GM19395 (cell line): ENCODE data around the gene DRC7.
"Not testable (repeated sequence)": the region's sequence is repeated elsewhere in the genome, so short reads cannot be mapped to it uniquely, and the experiment has no call there.

Experiments
- ATAC-seq: cut with Tn5 transposase; IDR thresholded peaks from one replicate; pipeline ENCODE4 v1.9.1; 2021; ENCODE audit warnings: mild to moderate bottlenecking, moderate library complexity; ENCODE audit not compliant: unreplicated experiment

DRC7 gene

GRCh38 chr16:57709663-57710062 is 15.1 kb downstream of the DRC7 start:
- no peak for ATAC-seq

GRCh38 chr16:57711346-57711745 is 16.7 kb downstream of the DRC7 start:
- no peak for ATAC-seq

- ATAC-seq: no peak
Measured at GRCh38 chr16:57711993-57712392, 17.4 kb downstream of the DRC7 start.

GRCh38 chr16:57712569-57712968 is 18.0 kb downstream of the DRC7 start:
- ATAC-seq: not testable (repeated sequence)

- ATAC-seq: no peak
Measured at GRCh38 chr16:57713596-57713995, 19.0 kb downstream of the DRC7 start.

- ATAC-seq: no peak
Measured at GRCh38 chr16:57714047-57714446, 19.4 kb downstream of the DRC7 start.

- ATAC-seq: no peak
Measured at GRCh38 chr16:57720142-57720575, 25.6 kb downstream of the DRC7 start.

- no peak for ATAC-seq
Measured at GRCh38 chr16:57721356-57722209, 27.0 kb downstream of the DRC7 start.

- no peak for ATAC-seq
Measured at GRCh38 chr16:57722210-57722499, 27.5 kb downstream of the DRC7 start.

GRCh38 chr16:57722651-57723050 is 28.0 kb downstream of the DRC7 start:
- no peak for ATAC-seq

GRCh38 chr16:57723170-57723569 is 28.6 kb downstream of the DRC7 start:
- no peak for ATAC-seq

- ATAC-seq: no peak
Measured at GRCh38 chr16:57724531-57724930, 29.9 kb downstream of the DRC7 start.

GRCh38 chr16:57725151-57725550 is 30.5 kb downstream of the DRC7 start:
- no peak for ATAC-seq

- no peak for ATAC-seq
Measured at GRCh38 chr16:57725554-57725953, 30.9 kb downstream of the DRC7 start.

GRCh38 chr16:57725976-57726375 is 31.4 kb downstream of the DRC7 start:
- ATAC-seq: no peak

GRCh38 chr16:57726433-57726947 is 31.9 kb downstream of the DRC7 start:
- ATAC-seq: no peak

GRCh38 chr16:57727610-57728009 is 33.0 kb downstream of the DRC7 start:
- no peak for ATAC-seq

GRCh38 chr16:57728336-57729181 is 34.0 kb downstream of the DRC7 start:
- no peak for ATAC-seq

GRCh38 chr16:57729182-57729484 is 34.5 kb downstream of the DRC7 start:
- no peak for ATAC-seq

- not testable (repeated sequence) for ATAC-seq
Measured at GRCh38 chr16:57729852-57730251, 35.2 kb downstream of the DRC7 start.

GRCh38 chr16:57730771-57731730 is 36.4 kb downstream of the DRC7 start:
- ATAC-seq: no peak
